ENCODE data around the gene TAB2.

Gene TAB2

DNA sequence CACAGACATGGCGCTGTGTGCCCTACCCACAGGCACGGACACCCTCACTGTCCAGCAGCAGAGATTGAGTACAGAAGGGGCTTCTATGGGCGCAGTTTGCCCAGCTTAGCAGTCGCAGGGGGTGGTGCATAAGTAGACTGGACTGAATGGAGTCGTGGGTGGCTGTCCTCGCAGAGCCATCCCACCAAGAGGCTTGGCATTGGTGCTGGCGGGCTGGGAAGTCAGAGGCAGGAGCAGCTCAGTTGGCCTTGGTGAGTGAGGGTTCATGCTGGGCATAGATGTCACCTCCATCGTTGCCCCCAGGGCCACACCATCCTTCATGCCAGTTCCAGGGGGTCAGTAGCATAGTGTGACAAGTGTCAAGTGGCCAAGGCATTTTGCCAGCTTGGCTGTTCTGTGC, 107.7 kb downstream of the TAB2 start:
- Histone ChIP-seq H3K14ac (ENCODE audit: low read length in 2 of 2) (no peak overlapping the region), H4K8ac (ENCODE audit: low read length) (peak overlapping the region; percentile 12)

DNA sequence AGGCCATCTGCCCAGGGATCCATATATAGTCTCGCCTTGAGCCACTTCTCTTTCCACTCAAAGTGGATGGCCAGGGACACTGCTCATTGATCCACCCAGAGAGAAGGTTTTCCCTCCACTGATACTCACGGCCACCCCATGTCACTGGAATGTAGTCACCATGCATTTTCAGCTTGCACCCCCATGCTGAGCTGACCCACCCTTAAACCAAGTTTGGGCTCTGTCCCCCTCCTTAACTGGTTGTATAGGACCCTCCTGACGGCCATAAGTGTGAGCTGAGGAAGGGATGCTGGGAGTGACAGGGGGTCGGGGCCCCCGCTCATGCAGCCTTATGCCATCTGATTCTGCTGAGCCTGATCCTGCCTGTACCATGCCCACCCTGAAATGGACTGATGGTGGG, 108.2 kb downstream of the TAB2 start:
- no peak overlapping the region for H4K91ac ChIP-seq (ENCODE audit: low read length)

More for the DNA sequence above, 107.7 kb downstream of the TAB2 start:
- 93% methylated on average over 8 of the region's 8 CpGs for WGBS
- no peaks in the 10 kb centered on the region for H3K9me3 ChIP-seq (ENCODE audit: control insufficient read depth, low read length)
- H3K36me3 ChIP-seq (ENCODE audit: control insufficient read depth in 1 of 2, insufficient read depth in 2 of 2, low read depth in 1 of 2, low read length in 2 of 2), result no peaks in the 10 kb centered on the region
- peaks cover 9% of the 10 kb centered on the region for H3K4me1 ChIP-seq (ENCODE audit: control insufficient read depth, insufficient read depth, low read depth, low read length)
- no peak overlapping the region for H3K4ac ChIP-seq (ENCODE audit: low read depth in 1 of 2, low read length in 2 of 2)
- no peak overlapping the region for H3K18ac ChIP-seq (ENCODE audit: low read depth in 1 of 2, low read length in 2 of 2)
- peaks cover 0 to 12% of the 10 kb centered on the region in 2 experiments for H3K27me3 ChIP-seq (ENCODE audit: control insufficient read depth in 1 of 2, insufficient read depth in 1 of 2, low read length in 2 of 2)
- no peak overlapping the region for H3K27ac ChIP-seq (ENCODE audit: low read length, poor library complexity, severe bottlenecking)
- no peak overlapping the region for H2BK15ac ChIP-seq (ENCODE audit: low read depth, poor library complexity, severe bottlenecking)
- no peak overlapping the region for H2AK5ac ChIP-seq (ENCODE audit: low read length, severe bottlenecking)
- no peak overlapping the region for H3K9ac ChIP-seq (ENCODE audit: low read length)
- no peak overlapping the region for H2AFZ ChIP-seq (ENCODE audit: low read depth, low read length)
- H3K79me1 ChIP-seq (replicated peaks; ENCODE audit: low read length, poor library complexity, severe bottlenecking), result no peaks in the 10 kb centered on the region
- no peak overlapping the region for H2BK5ac ChIP-seq (ENCODE audit: low read depth, low read length, poor library complexity, severe bottlenecking)
- no peak overlapping the region for H3K23ac ChIP-seq (ENCODE audit: low read length in 2 of 2)
- no peak for DNase-seq
- H3K4me2 ChIP-seq (ENCODE audit: low read length, poor library complexity, severe bottlenecking), result no peak overlapping the region
- H3K4me3 ChIP-seq (ENCODE audit: insufficient read depth in 1 of 2, low read depth in 1 of 2, low read length in 2 of 2), result no peak overlapping the region
- H2BK120ac ChIP-seq (ENCODE audit: low read depth, low read length), result no peak overlapping the region
- no peak overlapping the region for H4K91ac ChIP-seq (ENCODE audit: low read length)
- H2BK12ac ChIP-seq (ENCODE audit: low read length in 2 of 2), result peak overlapping the region in 1 of 2 experiments; percentile 21

DNA sequence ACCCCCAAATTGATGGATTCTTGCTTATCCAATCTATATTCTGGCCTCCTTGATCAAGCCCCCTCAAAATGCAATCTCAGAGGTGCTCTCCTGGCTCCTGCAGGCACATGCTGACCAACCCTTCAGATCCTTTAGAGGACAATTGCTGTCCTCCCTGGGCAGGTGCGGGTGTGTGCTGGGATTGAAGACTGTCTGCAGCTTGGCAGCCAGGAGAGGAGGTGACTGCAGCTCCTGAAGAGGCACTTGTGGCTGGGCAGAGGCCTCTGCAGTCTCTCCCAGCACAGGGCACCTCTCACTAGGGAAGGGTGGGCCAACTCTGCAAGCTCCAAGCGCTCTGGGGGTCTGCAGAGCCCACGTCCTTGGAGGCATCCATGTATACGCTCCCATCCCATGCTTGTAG, 111.1 kb downstream of the TAB2 start:
- no peak overlapping the region for H3K14ac ChIP-seq (ENCODE audit: low read length in 2 of 2)
- H2BK12ac ChIP-seq (ENCODE audit: low read length in 2 of 2), result no peak overlapping the region
- H3K9me3 ChIP-seq (ENCODE audit: control insufficient read depth, low read length), result no peaks in the 10 kb centered on the region
- no peaks in the 10 kb centered on the region for H3K79me1 ChIP-seq (replicated peaks; ENCODE audit: low read length, poor library complexity, severe bottlenecking)
- no peak overlapping the region for H3K4me2 ChIP-seq (ENCODE audit: low read length, poor library complexity, severe bottlenecking)
- no peak overlapping the region for H2BK120ac ChIP-seq (ENCODE audit: low read depth, low read length)
- no peak overlapping the region for H3K4ac ChIP-seq (ENCODE audit: low read depth in 1 of 2, low read length in 2 of 2)
- no peak overlapping the region for H4K91ac ChIP-seq (ENCODE audit: low read length)
- no peak overlapping the region for H3K18ac ChIP-seq (ENCODE audit: low read depth in 1 of 2, low read length in 2 of 2)
- no peak overlapping the region for H2BK5ac ChIP-seq (ENCODE audit: low read depth, low read length, poor library complexity, severe bottlenecking)
- H2AFZ ChIP-seq (ENCODE audit: low read depth, low read length), result no peak overlapping the region
- H3K27ac ChIP-seq (ENCODE audit: low read length, poor library complexity, severe bottlenecking), result no peak overlapping the region
- peaks cover 8% of the 10 kb centered on the region for H3K4me1 ChIP-seq (ENCODE audit: control insufficient read depth, insufficient read depth, low read depth, low read length)
- no peaks in the 10 kb centered on the region for H3K36me3 ChIP-seq (ENCODE audit: control insufficient read depth in 1 of 2, insufficient read depth in 2 of 2, low read depth in 1 of 2, low read length in 2 of 2)
- 94% methylated on average over 4 of the region's 4 CpGs for WGBS
- no peak for DNase-seq
- no peak overlapping the region for H3K4me3 ChIP-seq (ENCODE audit: insufficient read depth in 1 of 2, low read depth in 1 of 2, low read length in 2 of 2)
- H3K23ac ChIP-seq (ENCODE audit: low read length in 2 of 2), result no peak overlapping the region
- H3K27me3 ChIP-seq (ENCODE audit: control insufficient read depth in 1 of 2, insufficient read depth in 1 of 2, low read length in 2 of 2), result peaks cover 0 to 12% of the 10 kb centered on the region in 2 experiments
- no peak overlapping the region for H2AK5ac ChIP-seq (ENCODE audit: low read length, severe bottlenecking)
- no peak overlapping the region for H4K8ac ChIP-seq (ENCODE audit: low read length)
- no peak overlapping the region for H3K9ac ChIP-seq (ENCODE audit: low read length)
- no peak overlapping the region for H2BK15ac ChIP-seq (ENCODE audit: low read depth, poor library complexity, severe bottlenecking)

More for the DNA sequence above, 108.2 kb downstream of the TAB2 start:
- WGBS, result 96% methylated on average over 4 of the region's 5 CpGs
- no peak overlapping the region for H3K18ac ChIP-seq (ENCODE audit: low read depth in 1 of 2, low read length in 2 of 2)
- peaks cover 9% of the 10 kb centered on the region for H3K4me1 ChIP-seq (ENCODE audit: control insufficient read depth, insufficient read depth, low read depth, low read length)
- no peak overlapping the region for H3K9ac ChIP-seq (ENCODE audit: low read length)
- H3K36me3 ChIP-seq (ENCODE audit: control insufficient read depth in 1 of 2, insufficient read depth in 2 of 2, low read depth in 1 of 2, low read length in 2 of 2), result no peaks in the 10 kb centered on the region
- no peak overlapping the region for H3K27ac ChIP-seq (ENCODE audit: low read length, poor library complexity, severe bottlenecking)
- no peak overlapping the region for H3K4ac ChIP-seq (ENCODE audit: low read depth in 1 of 2, low read length in 2 of 2)
- DNase-seq, result no peak
- no peak overlapping the region for H2BK120ac ChIP-seq (ENCODE audit: low read depth, low read length)
- no peaks in the 10 kb centered on the region for H3K9me3 ChIP-seq (ENCODE audit: control insufficient read depth, low read length)
- H2AFZ ChIP-seq (ENCODE audit: low read depth, low read length), result no peak overlapping the region
- no peak overlapping the region for H2BK15ac ChIP-seq (ENCODE audit: low read depth, poor library complexity, severe bottlenecking)
- H3K23ac ChIP-seq (ENCODE audit: low read length in 2 of 2), result no peak overlapping the region
- no peak overlapping the region for H2BK5ac ChIP-seq (ENCODE audit: low read depth, low read length, poor library complexity, severe bottlenecking)
- peaks cover 0 to 12% of the 10 kb centered on the region in 2 experiments for H3K27me3 ChIP-seq (ENCODE audit: control insufficient read depth in 1 of 2, insufficient read depth in 1 of 2, low read length in 2 of 2)
- H3K4me2 ChIP-seq (ENCODE audit: low read length, poor library complexity, severe bottlenecking), result no peak overlapping the region
- no peaks in the 10 kb centered on the region for H3K79me1 ChIP-seq (replicated peaks; ENCODE audit: low read length, poor library complexity, severe bottlenecking)
- H3K4me3 ChIP-seq (ENCODE audit: insufficient read depth in 1 of 2, low read depth in 1 of 2, low read length in 2 of 2), result no peak overlapping the region
- H2BK12ac ChIP-seq (ENCODE audit: low read length in 2 of 2), result no peak overlapping the region
- H4K8ac ChIP-seq (ENCODE audit: low read length), result no peak overlapping the region
- H2AK5ac ChIP-seq (ENCODE audit: low read length, severe bottlenecking), result no peak overlapping the region
- H3K14ac ChIP-seq (ENCODE audit: low read length in 2 of 2), result no peak overlapping the region

DNA sequence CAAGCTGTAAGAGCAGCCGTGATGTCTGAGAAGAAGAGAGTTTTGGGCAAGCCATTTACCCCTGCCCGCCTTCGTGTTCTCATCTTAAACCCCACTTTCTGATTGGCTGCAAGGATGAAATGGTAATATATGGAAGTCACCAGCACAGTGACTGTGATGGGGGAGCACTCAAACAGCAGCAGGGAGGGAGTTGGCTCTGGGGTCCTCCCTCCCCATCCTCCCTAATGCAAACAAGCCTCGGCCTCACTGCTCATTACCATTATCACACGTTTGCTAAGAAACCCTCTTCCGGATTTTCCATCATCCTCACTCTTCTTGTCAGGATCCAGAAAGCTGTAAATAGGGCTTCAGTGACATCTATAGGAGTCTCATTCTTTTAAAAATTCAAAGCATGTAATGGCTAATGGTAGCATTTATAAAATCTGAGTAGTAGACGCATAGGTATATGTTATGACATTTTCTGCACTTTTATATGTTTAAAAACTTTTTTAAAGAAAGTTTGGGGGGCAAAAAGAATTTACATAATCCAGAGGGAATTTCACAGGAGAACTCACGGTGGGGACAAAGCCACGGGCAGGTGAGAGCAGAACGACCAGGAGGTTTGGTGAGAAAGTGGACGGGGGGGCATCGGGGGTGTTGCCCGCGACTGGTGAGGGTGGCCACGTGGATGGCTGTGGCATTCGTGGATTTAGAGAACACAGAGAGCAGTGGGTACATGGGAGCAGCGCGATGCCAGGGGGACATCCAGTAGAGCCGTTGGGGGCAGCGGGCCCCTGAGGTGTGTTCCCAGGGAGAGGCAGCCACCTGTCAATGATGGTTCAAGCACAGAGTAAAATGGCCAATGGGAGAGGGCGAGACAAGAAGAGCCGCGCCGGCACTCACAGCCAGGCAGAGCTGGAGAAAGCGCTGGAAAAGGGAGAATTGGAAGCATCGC, 112.2 kb downstream of the TAB2 start:
- no peak for DNase-seq

More for the DNA sequence above, 112.2 kb downstream of the TAB2 start:
- H3K4me1 ChIP-seq (ENCODE audit: control insufficient read depth, insufficient read depth, low read depth, low read length), result peaks cover 4% of the 10 kb centered on the region
- H2BK15ac ChIP-seq (ENCODE audit: low read depth, poor library complexity, severe bottlenecking), result no peak overlapping the region
- no peak overlapping the region for H3K4me3 ChIP-seq (ENCODE audit: insufficient read depth in 1 of 2, low read depth in 1 of 2, low read length in 2 of 2)
- no peak overlapping the region for H3K18ac ChIP-seq (ENCODE audit: low read depth in 1 of 2, low read length in 2 of 2)
- H3K36me3 ChIP-seq (ENCODE audit: control insufficient read depth in 1 of 2, insufficient read depth in 2 of 2, low read depth in 1 of 2, low read length in 2 of 2), result no peaks in the 10 kb centered on the region
- peak overlapping the region; percentile 47 for H2AK5ac ChIP-seq (ENCODE audit: low read length, severe bottlenecking)
- no peak overlapping the region for H3K9ac ChIP-seq (ENCODE audit: low read length)
- H3K9me3 ChIP-seq (ENCODE audit: control insufficient read depth, low read length), result no peaks in the 10 kb centered on the region
- H3K27me3 ChIP-seq (ENCODE audit: control insufficient read depth in 1 of 2, insufficient read depth in 1 of 2, low read length in 2 of 2), result peaks cover 0 to 12% of the 10 kb centered on the region in 2 experiments
- H3K23ac ChIP-seq (ENCODE audit: low read length in 2 of 2), result no peak overlapping the region
- no peak overlapping the region for H4K8ac ChIP-seq (ENCODE audit: low read length)
- H2BK12ac ChIP-seq (ENCODE audit: low read length in 2 of 2), result peak overlapping the region in 1 of 2 experiments; percentile 21
- no peak overlapping the region for H3K4ac ChIP-seq (ENCODE audit: low read depth in 1 of 2, low read length in 2 of 2)
- H3K14ac ChIP-seq (ENCODE audit: low read length in 2 of 2), result no peak overlapping the region
- no peak overlapping the region for H3K4me2 ChIP-seq (ENCODE audit: low read length, poor library complexity, severe bottlenecking)
- H2AFZ ChIP-seq (ENCODE audit: low read depth, low read length), result no peak overlapping the region
- no peaks in the 10 kb centered on the region for H3K79me1 ChIP-seq (replicated peaks; ENCODE audit: low read length, poor library complexity, severe bottlenecking)
- no peak overlapping the region for H3K27ac ChIP-seq (ENCODE audit: low read length, poor library complexity, severe bottlenecking)
- 95% methylated on average over 21 of the region's 26 CpGs for WGBS
- no peak overlapping the region for H2BK120ac ChIP-seq (ENCODE audit: low read depth, low read length)
- H2BK5ac ChIP-seq (ENCODE audit: low read depth, low read length, poor library complexity, severe bottlenecking), result no peak overlapping the region
- H4K91ac ChIP-seq (ENCODE audit: low read length), result no peak overlapping the region
